Measurements from ENCODE around the gene OR2K2.
"Not testable (repeated sequence)": the region's sequence is repeated elsewhere in the genome, so short reads cannot be mapped to it uniquely, and the experiment has no call there.

The OR2K2 gene

DNA sequence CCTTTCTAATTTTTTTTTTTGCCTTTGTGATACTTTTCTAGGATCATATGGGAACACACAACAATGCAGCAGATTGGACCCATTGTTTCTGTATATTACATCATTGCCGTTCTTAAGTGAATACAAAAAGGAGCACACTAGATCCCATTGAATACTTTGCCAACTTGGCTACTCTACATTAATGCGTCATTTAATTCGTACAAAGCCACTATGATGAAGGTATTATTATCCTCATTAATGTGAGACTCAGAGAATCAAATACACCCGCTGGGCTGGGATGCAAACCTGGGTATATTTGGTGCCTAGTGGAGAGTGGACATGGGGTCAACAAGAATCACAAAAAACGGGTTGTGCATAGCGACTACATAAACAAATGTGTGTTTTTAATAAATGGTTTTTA, 31.9 kb downstream of the OR2K2 start:
- no peak for DNase-seq (ENCODE audit: low read depth)

DNA sequence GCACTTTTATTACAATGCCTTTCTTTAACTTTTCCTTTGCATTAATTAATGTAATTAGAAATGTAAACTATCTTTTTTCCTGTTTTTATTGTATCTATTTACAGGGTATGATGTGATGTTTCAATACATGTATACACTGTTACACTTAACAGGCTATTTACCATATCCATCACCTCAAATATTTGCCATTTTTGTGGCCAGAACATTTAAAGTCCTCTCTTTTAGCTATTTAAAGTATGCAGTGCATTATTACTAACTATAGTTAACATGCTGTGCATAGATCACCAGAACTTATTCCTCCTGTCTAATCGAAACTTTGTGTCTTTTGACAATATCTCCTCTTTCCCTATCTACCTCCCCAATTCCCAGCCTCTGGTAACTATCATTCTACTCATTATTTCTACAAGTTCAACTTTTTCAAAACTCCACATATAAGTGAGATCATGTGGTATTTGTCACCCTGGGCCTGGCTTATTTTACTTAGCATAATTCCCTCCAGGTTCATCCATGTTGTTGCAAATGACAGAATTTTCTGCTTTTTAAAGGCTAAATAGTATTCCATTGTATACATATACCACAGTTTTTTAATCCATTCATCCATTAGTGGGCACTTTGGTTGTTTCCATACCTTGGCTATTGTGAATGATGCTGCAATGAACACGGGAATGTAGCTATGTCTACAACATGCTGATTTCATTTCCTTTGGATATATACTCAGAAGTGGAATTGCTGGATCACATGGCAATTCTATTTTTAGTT, 32.8 kb downstream of the OR2K2 start:
- no peak for DNase-seq (ENCODE audit: low read depth)

GRCh38 chr9:111294691-111295451, 35.2 kb downstream of the OR2K2 start:
- DNase-seq (ENCODE audit: low read depth) = no peak

- DNase-seq (ENCODE audit: low read depth) = no peak
Measured at GRCh38 chr9:111287127-111287526, 42.9 kb downstream of the OR2K2 start.

DNA sequence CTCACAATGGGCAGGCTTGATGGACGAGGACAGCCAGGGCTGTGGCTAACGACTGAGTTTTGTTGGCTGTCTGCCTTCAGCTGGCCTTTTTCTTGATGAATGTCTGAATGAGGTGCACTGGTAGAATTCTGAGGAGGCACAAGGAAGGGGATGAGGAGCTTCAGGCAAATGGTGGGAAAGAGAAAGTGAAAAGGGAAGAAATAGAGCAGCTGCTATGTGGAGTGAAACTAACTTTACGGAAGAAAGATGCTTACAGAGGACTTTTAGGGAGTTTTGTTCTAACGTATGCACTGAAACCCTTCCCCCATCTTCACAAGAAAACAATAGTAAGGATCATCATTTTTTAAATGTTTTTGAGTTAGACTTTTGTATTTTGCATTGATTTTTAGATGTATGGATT, 45.3 kb downstream of the OR2K2 start:
- DNase-seq (ENCODE audit: low read depth) = no peak

- DNase-seq (ENCODE audit: low read depth) = no peak
Measured at GRCh38 chr9:111282845-111283244, 47.2 kb downstream of the OR2K2 start.

DNA sequence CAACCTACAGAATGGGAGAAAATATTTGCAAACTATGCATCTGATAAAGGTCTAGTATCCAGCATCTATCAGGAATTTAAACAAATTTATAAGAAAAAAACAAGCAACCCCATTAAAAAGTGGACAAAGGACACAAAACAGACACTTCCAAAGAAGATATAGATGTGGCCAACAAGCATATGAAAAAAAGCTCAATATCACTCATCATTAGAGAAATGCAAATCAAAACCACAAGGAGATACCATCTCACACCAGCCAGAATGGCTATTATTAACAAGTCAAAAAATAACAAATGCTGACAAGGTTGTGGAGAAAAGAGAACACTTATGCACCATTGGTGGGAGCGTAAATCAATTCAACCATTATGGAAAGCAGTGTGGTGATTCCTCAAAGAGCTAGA, 49.2 kb downstream of the OR2K2 start:
- not testable (repeated sequence) for DNase-seq (ENCODE audit: low read depth)
